H1 (cell line): Measurements from ENCODE around the gene CTBP2.

Experiments
- POLR2A ChIP-seq, 2 experiments: IDR thresholded peaks; 1 replicate in 1 of 2; 2 replicates in 1 of 2; pipeline ENCODE4 v1.6.1; 2011; ENCODE audit warnings: low read depth in 2 of 2, low read length in 2 of 2, mild to moderate bottlenecking in 2 of 2; ENCODE audit errors: control extremely low read depth in 1 of 2
- SIRT6 ChIP-seq: IDR thresholded peaks from one replicate; pipeline ENCODE4 v1.7.1; 2012; ENCODE audit warnings: low read length, inconsistent platforms
- SUZ12 ChIP-seq: fragments of 200-600 bp; sonication (generic); IDR thresholded peaks from 2 replicates; pipeline ENCODE4 v1.6.1; 2012; ENCODE audit warnings: mild to moderate bottlenecking, inconsistent platforms, low read length, moderate library complexity, mixed read lengths
- TF ChIP-seq, protein P1 (sequence below), 3 experiments: IDR thresholded peaks; 1 replicate in 2 of 3; 2 replicates in 1 of 3; pipeline versions ENCODE4 v1.5.1 to v1.6.1; 2011; ENCODE audit warnings: low read length in 3 of 3, mild to moderate bottlenecking in 3 of 3, inconsistent platforms in 2 of 3, low read depth in 1 of 3, moderate library complexity in 1 of 3; ENCODE audit not compliant: insufficient read depth in 1 of 3; ENCODE audit errors: control extremely low read depth in 1 of 3

DNA sequence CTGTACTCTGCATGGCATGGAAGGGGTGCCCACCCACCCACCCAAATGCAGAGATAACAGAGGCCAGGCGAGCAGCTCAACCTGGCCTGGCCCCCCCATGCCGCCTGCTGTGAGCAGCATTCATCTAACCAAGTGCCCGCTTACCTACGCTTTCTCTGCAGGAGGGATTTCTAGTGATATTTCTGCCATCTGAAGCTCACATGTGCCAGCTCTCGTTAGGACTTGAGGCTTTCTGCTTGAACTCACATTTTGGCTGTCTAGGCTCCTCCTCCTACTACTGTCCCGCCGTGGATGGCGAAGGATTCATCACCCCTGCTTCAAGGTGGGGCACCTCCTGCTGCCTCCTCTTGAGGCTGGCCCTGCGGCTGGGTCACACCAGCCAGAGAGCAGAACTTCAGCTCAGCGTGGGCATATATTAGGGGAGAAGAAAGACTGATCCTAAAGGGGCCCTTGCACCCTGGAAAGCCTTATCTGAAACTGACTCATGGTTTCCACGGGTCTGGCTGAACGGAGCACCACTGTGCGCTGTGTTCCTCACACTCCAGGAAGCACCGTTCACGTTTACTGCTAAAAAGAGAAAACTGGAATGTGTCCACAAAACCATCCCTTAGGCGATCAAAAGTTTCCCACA, 45.5 kb downstream of the CTBP2 start:
- TF ChIP-seq SIRT6 (no peak), POLR2A (IDR thresholded peaks at IDR 0.05; ENCODE audit: control extremely low read depth in 1 of 2, low read depth in 2 of 2, low read length in 2 of 2) (no peak), SUZ12 (no peak)
- TF ChIP-seq, protein P1, sequence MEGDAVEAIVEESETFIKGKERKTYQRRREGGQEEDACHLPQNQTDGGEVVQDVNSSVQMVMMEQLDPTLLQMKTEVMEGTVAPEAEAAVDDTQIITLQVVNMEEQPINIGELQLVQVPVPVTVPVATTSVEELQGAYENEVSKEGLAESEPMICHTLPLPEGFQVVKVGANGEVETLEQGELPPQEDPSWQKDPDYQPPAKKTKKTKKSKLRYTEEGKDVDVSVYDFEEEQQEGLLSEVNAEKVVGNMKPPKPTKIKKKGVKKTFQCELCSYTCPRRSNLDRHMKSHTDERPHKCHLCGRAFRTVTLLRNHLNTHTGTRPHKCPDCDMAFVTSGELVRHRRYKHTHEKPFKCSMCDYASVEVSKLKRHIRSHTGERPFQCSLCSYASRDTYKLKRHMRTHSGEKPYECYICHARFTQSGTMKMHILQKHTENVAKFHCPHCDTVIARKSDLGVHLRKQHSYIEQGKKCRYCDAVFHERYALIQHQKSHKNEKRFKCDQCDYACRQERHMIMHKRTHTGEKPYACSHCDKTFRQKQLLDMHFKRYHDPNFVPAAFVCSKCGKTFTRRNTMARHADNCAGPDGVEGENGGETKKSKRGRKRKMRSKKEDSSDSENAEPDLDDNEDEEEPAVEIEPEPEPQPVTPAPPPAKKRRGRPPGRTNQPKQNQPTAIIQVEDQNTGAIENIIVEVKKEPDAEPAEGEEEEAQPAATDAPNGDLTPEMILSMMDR (IDR thresholded peaks at IDR 0.05; ENCODE audit: control extremely low read depth in 1 of 3, insufficient read depth in 1 of 3, low read depth in 1 of 3, low read length in 3 of 3): no peak
